Activated T-helper 2 cell treated with anti-CD3 and anti-CD28 coated beads, Interferon-gamma antibody, Interleukin-2, Interleukin-4, amounts not matched to agents 10 μg/mL and 5 μg/mL and 100 μg/mL, durations not matched to agents 14 hours and 24 hours and 36 hours (primary cell): ENCODE data around the gene SLC1A4. TPM values are rescaled to one million over a fixed set of nuclear protein-coding genes. Genes with fewer than 3 reads are reported as not detected.

Experiments
- DNase-seq: peaks from one replicate; pipeline ENCODE4 v3.0.0; 2021; ENCODE audit warnings: low spot score
- H3K27ac Mint-ChIP-seq: one replicate; pipeline ENCODE4 v1.8.0; 2021; ENCODE audit warnings: mixed read lengths
- H3K27me3 Mint-ChIP-seq: one replicate; pipeline ENCODE4 v1.8.0; 2021; ENCODE audit warnings: low read depth, mixed read lengths
- H3K36me3 Mint-ChIP-seq: one replicate; pipeline ENCODE4 v1.8.0; 2021; ENCODE audit warnings: low read depth, mixed read lengths
- H3K4me1 Mint-ChIP-seq: one replicate; pipeline ENCODE4 v1.8.0; 2021; ENCODE audit warnings: low read depth, mixed read lengths
- H3K4me3 Mint-ChIP-seq: one replicate; pipeline ENCODE4 v1.8.0; 2021; ENCODE audit warnings: low read depth, mild to moderate bottlenecking, moderate library complexity, mixed read lengths
- H3K9me3 Mint-ChIP-seq: one replicate; pipeline ENCODE4 v1.8.0; 2021; ENCODE audit warnings: mixed read lengths
- intact Hi-C: fragments of 100-400 bp; cut with micrococcal nuclease; formaldehyde crosslinking; loops from one replicate; pipeline ENCODE4 v1.15.1; 2023
- total RNA-seq: library from RNA; stranded (reverse); gene quantifications from 2 replicates; pipeline ENCODE4 v1.2.3, GENCODE V29; 2022

The SLC1A4 gene
- total RNA-seq, 1 donor from 2014 or later: 22.5 TPM

DNA sequence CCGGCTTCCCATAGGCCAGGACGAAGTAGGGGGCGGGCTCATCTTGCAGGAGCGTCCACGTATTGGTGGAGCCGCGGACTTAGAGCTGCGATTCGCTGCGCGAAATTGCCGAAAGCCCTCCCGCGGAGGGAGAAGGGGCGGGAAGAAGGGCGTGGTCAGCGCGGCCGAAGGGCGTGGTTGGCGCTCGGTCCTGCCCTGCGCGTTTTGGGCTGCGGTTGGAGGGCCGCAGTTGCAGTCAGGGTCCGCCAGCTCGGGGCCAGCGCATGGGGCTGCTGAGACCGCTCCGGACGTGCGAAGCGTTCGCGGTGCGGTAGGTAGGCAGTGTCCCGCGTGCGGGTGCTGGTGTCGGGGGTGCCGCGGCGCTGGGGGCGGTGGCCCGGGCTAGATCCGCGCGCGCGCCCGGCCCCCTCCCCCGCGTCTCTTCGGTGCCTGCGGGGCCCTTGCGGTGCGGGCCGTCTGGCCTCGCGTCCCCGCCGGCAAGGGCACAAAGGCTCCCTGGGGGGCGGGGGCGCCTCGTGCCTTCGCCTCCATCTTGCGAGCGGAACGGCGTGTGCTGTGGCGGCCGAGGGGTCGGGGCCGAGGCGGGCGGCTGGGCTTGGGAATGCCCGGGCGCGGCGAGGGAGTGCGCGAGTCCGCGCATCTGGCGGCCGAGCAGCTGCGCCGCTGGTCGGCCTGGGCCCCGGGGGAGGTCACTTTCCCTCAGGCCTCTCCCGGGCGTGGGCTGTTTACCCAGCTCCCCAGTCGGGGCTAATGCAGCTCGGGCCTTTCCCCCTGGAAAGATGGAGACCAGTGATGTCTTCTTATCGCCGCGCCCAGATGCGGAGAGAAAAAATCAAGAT lies 67.2 kb downstream of the SLC1A4 start, which contains the start of gene CEP68:
Gene CEP68, plus strand, starts transcription at position 202 of the 839 bp plus-strand sequence. CDS start 13,029 bp downstream, outside the sequence.
- H3K9me3 Mint-ChIP-seq: no peaks in the 10 kb centered on the region
- peaks cover 52% of the 10 kb centered on the region for H3K4me1 Mint-ChIP-seq
- DNase-seq: peak; percentile 96
- peak within 1 kb of the TSS; percentile 73 for H3K27ac Mint-ChIP-seq
- H3K4me3 Mint-ChIP-seq: peak within 1 kb of the TSS; percentile 92
- intact Hi-C loops: loop anchor here (1.0 to 10.0 kb wide), 8 partner anchors 68 to 532 kb away; partner anchors contain the start of genes ACTR2, AFTPH, RAB1A and SLC1A4
- no peaks in the 10 kb centered on the region for H3K27me3 Mint-ChIP-seq
- H3K36me3 Mint-ChIP-seq: peaks cover 4% of the 10 kb centered on the region

- Mint-ChIP-seq H3K9me3 (no peaks in the 10 kb centered on the region), H3K36me3 (peaks cover 1% of the 10 kb centered on the region), H3K27me3 (no peaks in the 10 kb centered on the region), H3K4me1 (peaks cover 52% of the 10 kb centered on the region), H3K27ac (peak overlapping the region; percentile 71), H3K4me3 (peak overlapping the region; percentile 78)
- intact Hi-C loops: loop anchor here (2.0 to 10.0 kb wide), 6 partner anchors 68 to 532 kb away; partner anchors contain the start of genes ACTR2, AFTPH, SLC1A4 and SPRED2
- no peak for DNase-seq
These were observed 67.8 kb downstream of the SLC1A4 start for GRCh38 chr2:65057054-65057375.

DNA sequence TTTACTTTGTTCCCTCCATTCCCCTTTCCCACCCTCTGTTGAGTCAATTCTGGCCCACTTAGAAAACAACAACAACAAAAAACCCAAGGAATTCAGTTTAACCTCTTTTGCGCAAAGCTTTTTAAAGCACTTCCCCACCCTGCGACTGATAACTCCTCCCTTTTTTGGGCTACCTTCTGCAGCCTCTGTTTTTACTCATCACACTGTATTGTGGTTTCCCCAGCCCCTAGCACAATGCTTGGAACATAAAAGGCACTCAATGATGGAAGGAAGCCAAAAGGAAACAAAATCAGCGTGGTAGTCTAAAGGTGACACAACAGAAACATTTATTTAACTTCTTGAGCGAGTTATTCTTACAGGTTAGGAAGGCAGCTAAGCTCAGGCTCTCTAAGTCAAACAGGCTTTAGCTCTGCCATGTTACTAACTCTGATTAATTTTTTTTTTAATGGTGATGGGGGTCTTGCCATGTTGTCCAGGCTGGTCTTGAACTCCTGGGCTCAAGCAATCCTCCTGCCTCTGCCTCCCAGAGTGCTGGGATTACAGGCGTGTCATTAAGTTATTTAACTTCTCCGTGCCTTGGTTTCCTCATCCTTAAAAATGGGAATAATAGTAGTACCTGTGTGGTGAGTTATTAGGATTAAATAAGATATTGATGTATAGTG lies 68.3 kb downstream of the SLC1A4 start:
- DNase-seq: peak; percentile 67
- peaks cover 50% of the 10 kb centered on the region for H3K4me1 Mint-ChIP-seq
- intact Hi-C loops: loop anchor here (2.0 to 10.0 kb wide), 6 partner anchors 69 to 533 kb away; partner anchors contain the start of genes ACTR2, AFTPH, SLC1A4 and SPRED2
- peak overlapping the region; percentile 78 for H3K4me3 Mint-ChIP-seq
- H3K27me3 Mint-ChIP-seq: no peaks in the 10 kb centered on the region
- no peaks in the 10 kb centered on the region for H3K9me3 Mint-ChIP-seq
- H3K27ac Mint-ChIP-seq: peak overlapping the region; percentile 71
- no peaks in the 10 kb centered on the region for H3K36me3 Mint-ChIP-seq

DNA sequence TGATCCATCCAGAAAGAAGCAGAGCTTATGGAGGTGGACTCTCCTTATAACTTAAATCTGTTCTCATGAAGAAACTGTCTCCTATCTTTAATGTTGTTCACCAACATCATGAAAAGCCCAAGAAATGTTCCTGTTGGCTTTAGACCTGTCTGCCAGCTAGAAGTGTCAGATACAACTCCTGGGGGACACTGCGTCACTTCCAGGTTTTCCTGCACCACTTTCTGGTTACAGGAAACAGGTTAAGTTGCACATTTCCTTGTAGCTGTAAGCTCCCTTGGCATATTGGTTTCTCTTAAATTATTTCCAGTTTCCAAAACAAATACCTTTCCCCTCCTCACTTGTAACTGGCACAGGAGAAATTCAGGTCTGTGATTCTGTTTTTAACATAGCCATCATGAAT lies 69.9 kb downstream of the SLC1A4 start:
- intact Hi-C loops: loop anchor here (5.0 to 10.0 kb wide), 4 partner anchors 307 to 534 kb away; partner anchors contain the start of genes AFTPH and SPRED2
- no peaks in the 10 kb centered on the region for H3K9me3 Mint-ChIP-seq

GRCh38 chr2:65061146-65061909 lies 72.1 kb downstream of the SLC1A4 start:
- DNase-seq: no peak
- Mint-ChIP-seq H3K4me3 (no peak overlapping the region), H3K4me1 (peaks cover 32% of the 10 kb centered on the region), H3K27ac (no peak overlapping the region), H3K27me3 (no peaks in the 10 kb centered on the region), H3K36me3 (no peaks in the 10 kb centered on the region), H3K9me3 (no peaks in the 10 kb centered on the region)
- intact Hi-C loops: no loop called here

More for the DNA sequence above, 69.9 kb downstream of the SLC1A4 start:
- no peak overlapping the region for H3K27ac Mint-ChIP-seq
- no peak overlapping the region for H3K4me3 Mint-ChIP-seq
- no peaks in the 10 kb centered on the region for H3K27me3 Mint-ChIP-seq
- peaks cover 40% of the 10 kb centered on the region for H3K4me1 Mint-ChIP-seq
- no peak for DNase-seq
- H3K36me3 Mint-ChIP-seq: no peaks in the 10 kb centered on the region

GRCh38 chr2:65061910-65062339 lies 72.7 kb downstream of the SLC1A4 start:
- Mint-ChIP-seq H3K4me3 (no peak overlapping the region), H3K4me1 (peaks cover 31% of the 10 kb centered on the region), H3K27ac (no peak overlapping the region), H3K9me3 (no peaks in the 10 kb centered on the region), H3K36me3 (no peaks in the 10 kb centered on the region), H3K27me3 (no peaks in the 10 kb centered on the region)
- intact Hi-C loops: no loop called here
- no peak for DNase-seq

GRCh38 chr2:65062843-65063825 lies 73.9 kb downstream of the SLC1A4 start:
- no peaks in the 10 kb centered on the region for H3K36me3 Mint-ChIP-seq
- H3K4me1 Mint-ChIP-seq: peaks cover 25% of the 10 kb centered on the region
- intact Hi-C loops: no loop called here
- no peak overlapping the region for H3K27ac Mint-ChIP-seq
- H3K9me3 Mint-ChIP-seq: no peaks in the 10 kb centered on the region
- H3K4me3 Mint-ChIP-seq: no peak overlapping the region
- no peaks in the 10 kb centered on the region for H3K27me3 Mint-ChIP-seq
- DNase-seq: no peak

- Mint-ChIP-seq H3K4me3 (no peak overlapping the region), H3K36me3 (no peaks in the 10 kb centered on the region), H3K4me1 (peaks cover 21% of the 10 kb centered on the region), H3K27ac (peak overlapping the region; percentile 69), H3K9me3 (no peaks in the 10 kb centered on the region), H3K27me3 (no peaks in the 10 kb centered on the region)
- intact Hi-C loops: loop anchor here (1.0 to 5.0 kb wide), 4 partner anchors 66 to 507 kb away; partner anchors contain the start of gene RAB1A
- peak; percentile 38 for DNase-seq
These were observed 75.7 kb downstream of the SLC1A4 start for GRCh38 chr2:65064728-65065552.

GRCh38 chr2:65067806-65068553 lies 78.8 kb downstream of the SLC1A4 start:
- intact Hi-C loops: loop anchor here (5.0 kb wide), 1 partner anchor 504 kb away; no protein-coding TSS in a partner anchor
- H3K4me3 Mint-ChIP-seq: no peak overlapping the region

DNA sequence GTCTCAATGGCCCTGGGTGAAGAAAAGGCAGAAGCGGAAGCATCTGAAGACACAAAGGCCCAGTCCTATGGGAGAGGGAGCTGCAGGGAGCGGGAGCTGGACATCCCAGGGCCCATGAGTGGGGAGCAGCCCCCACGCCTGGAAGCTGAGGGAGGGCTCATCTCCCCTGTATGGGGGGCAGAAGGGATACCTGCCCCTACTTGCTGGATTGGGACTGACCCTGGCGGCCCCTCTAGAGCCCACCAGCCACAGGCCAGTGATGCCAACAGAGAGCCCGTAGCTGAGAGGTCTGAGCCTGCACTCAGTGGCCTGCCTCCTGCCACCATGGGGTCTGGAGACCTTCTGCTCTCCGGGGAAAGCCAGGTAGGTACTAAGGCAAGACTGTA lies 80.2 kb downstream of the SLC1A4 start:
- intact Hi-C loops: loop anchor here (5.0 kb wide), 1 partner anchor 503 kb away; no protein-coding TSS in a partner anchor
- H3K27ac Mint-ChIP-seq: peak overlapping the region; percentile 49
- H3K4me3 Mint-ChIP-seq: no peak overlapping the region
- no peak for DNase-seq
- no peaks in the 10 kb centered on the region for H3K9me3 Mint-ChIP-seq
- H3K4me1 Mint-ChIP-seq: peaks cover 26% of the 10 kb centered on the region
- H3K36me3 Mint-ChIP-seq: peaks cover 34% of the 10 kb centered on the region
- no peaks in the 10 kb centered on the region for H3K27me3 Mint-ChIP-seq

More at GRCh38 chr2:65067806-65068553, 78.8 kb downstream of the SLC1A4 start:
- H3K36me3 Mint-ChIP-seq: peaks cover 26% of the 10 kb centered on the region
- no peaks in the 10 kb centered on the region for H3K27me3 Mint-ChIP-seq
- peaks cover 30% of the 10 kb centered on the region for H3K4me1 Mint-ChIP-seq
- no peak overlapping the region for H3K27ac Mint-ChIP-seq
- no peak for DNase-seq
- H3K9me3 Mint-ChIP-seq: no peaks in the 10 kb centered on the region
